HEK293T (cell line): Measurements from ENCODE around the gene CRTAC1.

Experiments used
- CTCF ChIA-PET: fragments of 350-600 bp; formaldehyde crosslinking; extraction: SDS; loops from one replicate; lab custom pipeline; 2021; ENCODE audit warnings: antibody characterized with exemption, inconsistent platforms; lab: Yijun Ruan, JAX
- POLR2A ChIA-PET: fragments of 350-600 bp; formaldehyde crosslinking; extraction: SDS; loops from one replicate; lab custom pipeline; 2020; ENCODE audit warnings: antibody characterized with exemption, inconsistent platforms; lab: Yijun Ruan, JAX
- DNase-seq: peaks from one replicate; pipeline ENCODE4 v3.0.0; 2012; ENCODE audit warnings: mixed read lengths; ENCODE audit errors: extremely low spot score
- ARNT ChIP-seq: fragments of 450-650 bp; IDR thresholded peaks from 2 replicates; pipeline ENCODE4 v1.6.1; 2017; ENCODE audit warnings: mild to moderate bottlenecking
- BHLHE40 ChIP-seq: fragments of 450-650 bp; IDR thresholded peaks from 2 replicates; pipeline ENCODE4 v1.6.1; 2016; ENCODE audit warnings: mild to moderate bottlenecking, moderate library complexity, borderline replicate concordance
- CTBP1 ChIP-seq: fragments of 450-650 bp; IDR thresholded peaks from 2 replicates; pipeline ENCODE4 v1.6.1; 2016; ENCODE audit warnings: borderline replicate concordance
- ELF4 ChIP-seq: fragments of 450-650 bp; IDR thresholded peaks from 2 replicates; pipeline ENCODE4 v1.6.1; 2017; ENCODE audit warnings: antibody characterized with exemption
- FOXA1 ChIP-seq: fragments of 450-650 bp; IDR thresholded peaks from 2 replicates; pipeline ENCODE4 v1.6.1; 2016; ENCODE audit warnings: mild to moderate bottlenecking
- FOXK2 ChIP-seq: fragments of 450-650 bp; IDR thresholded peaks from 2 replicates; pipeline ENCODE4 v1.6.1; 2016; ENCODE audit warnings: mild to moderate bottlenecking
- FOXM1 ChIP-seq: fragments of 450-650 bp; IDR thresholded peaks from 2 replicates; pipeline ENCODE4 v1.6.1; 2017; ENCODE audit warnings: mild to moderate bottlenecking, borderline replicate concordance
- HDGF ChIP-seq: fragments of 450-650 bp; IDR thresholded peaks from 2 replicates; pipeline ENCODE4 v1.6.1; 2017; ENCODE audit warnings: antibody characterized with exemption, borderline replicate concordance
- L3MBTL2 ChIP-seq: fragments of 450-650 bp; conservative IDR thresholded peaks from 2 replicates; pipeline ENCODE4 v1.6.1; 2016; ENCODE audit warnings: mild to moderate bottlenecking
- LEF1 ChIP-seq: fragments of 450-650 bp; IDR thresholded peaks from 2 replicates; pipeline ENCODE4 v1.6.1; 2017; ENCODE audit warnings: mild to moderate bottlenecking, borderline replicate concordance
- NFRKB ChIP-seq: fragments of 450-650 bp; IDR thresholded peaks from 2 replicates; pipeline ENCODE4 v1.6.1; 2016; ENCODE audit warnings: mild to moderate bottlenecking, moderate library complexity
- SP1 ChIP-seq: fragments of 450-650 bp; IDR thresholded peaks from 2 replicates; pipeline ENCODE4 v1.6.1; 2017
- SUZ12 ChIP-seq: fragments of 450-650 bp; IDR thresholded peaks from 2 replicates; pipeline ENCODE4 v1.6.1; 2016; ENCODE audit warnings: mild to moderate bottlenecking
- TARDBP ChIP-seq: fragments of 450-650 bp; IDR thresholded peaks from 2 replicates; pipeline ENCODE4 v1.6.1; 2016
- ZNF384 ChIP-seq: fragments of 450-650 bp; IDR thresholded peaks from 2 replicates; pipeline ENCODE4 v1.6.1; 2016
- TF ChIP-seq, protein P1 (sequence below): fragments of 450-650 bp; IDR thresholded peaks from 2 replicates; pipeline ENCODE4 v1.6.1; 2016

CRTAC1 gene

DNA sequence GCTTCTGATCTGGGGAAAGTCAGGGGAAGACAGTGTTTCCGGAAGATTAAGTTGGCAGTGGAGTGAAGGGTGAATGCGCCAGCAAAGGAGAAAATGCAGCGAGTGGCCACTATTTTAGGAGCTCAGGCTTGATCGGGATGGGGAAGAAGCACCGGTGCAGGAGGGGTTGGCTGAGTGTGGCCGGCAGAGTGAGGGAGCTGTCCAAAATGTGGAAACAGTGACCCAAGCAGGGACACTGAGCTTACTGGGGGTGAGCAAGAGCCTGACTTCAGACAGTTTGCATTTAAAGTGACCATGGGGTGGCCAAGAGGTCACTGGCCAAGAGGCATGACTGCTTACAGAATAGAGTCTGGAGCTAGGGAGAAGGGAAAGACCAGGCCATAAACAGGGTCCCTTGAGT is 101.5 kb downstream of the CRTAC1 start:
- ChIA-PET CTCF (interaction anchor here (1.0 kb wide), 1 partner anchor 112 kb away, joined by 3 read pairs; no protein-coding TSS in a partner anchor), POLR2A (no interaction called here)
- DNase-seq: no peak
- TF ChIP-seq HDGF (no peak), BHLHE40 (no peak), TARDBP (no peak)

DNA sequence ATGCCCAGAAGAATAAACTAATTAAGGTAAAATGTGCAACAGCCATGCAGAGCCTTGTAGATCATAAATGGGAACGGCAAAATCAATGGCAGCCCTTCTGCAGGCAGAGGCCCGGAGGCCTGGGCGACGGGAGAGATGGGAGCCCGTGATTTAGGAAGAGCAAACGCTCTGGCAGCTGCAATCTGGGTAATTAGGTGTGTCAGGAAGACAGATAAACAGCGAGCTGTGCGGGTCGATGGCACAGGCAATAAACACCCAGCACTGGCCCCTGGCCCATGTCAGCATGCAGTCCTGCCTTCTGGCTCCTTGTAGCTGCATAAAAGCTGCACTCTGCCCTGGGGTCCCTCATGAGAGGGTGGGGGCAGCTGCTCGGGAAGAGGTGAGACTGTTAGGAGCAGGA is 102.8 kb downstream of the CRTAC1 start:
- CTCF ChIA-PET: no interaction called here
- TF ChIP-seq ZNF384 (no peak), CTBP1 (no peak), FOXA1 (no peak), ARNT (no peak), LEF1 (no peak), FOXK2 (no peak), SUZ12 (no peak), NFRKB (no peak), TARDBP (no peak), SP1 (no peak), ELF4 (no peak), HDGF (no peak)
- TF ChIP-seq, protein P1, sequence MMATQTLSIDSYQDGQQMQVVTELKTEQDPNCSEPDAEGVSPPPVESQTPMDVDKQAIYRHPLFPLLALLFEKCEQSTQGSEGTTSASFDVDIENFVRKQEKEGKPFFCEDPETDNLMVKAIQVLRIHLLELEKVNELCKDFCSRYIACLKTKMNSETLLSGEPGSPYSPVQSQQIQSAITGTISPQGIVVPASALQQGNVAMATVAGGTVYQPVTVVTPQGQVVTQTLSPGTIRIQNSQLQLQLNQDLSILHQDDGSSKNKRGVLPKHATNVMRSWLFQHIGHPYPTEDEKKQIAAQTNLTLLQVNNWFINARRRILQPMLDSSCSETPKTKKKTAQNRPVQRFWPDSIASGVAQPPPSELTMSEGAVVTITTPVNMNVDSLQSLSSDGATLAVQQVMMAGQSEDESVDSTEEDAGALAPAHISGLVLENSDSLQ: no peak
- no peak for DNase-seq
- POLR2A ChIA-PET: no interaction called here

DNA sequence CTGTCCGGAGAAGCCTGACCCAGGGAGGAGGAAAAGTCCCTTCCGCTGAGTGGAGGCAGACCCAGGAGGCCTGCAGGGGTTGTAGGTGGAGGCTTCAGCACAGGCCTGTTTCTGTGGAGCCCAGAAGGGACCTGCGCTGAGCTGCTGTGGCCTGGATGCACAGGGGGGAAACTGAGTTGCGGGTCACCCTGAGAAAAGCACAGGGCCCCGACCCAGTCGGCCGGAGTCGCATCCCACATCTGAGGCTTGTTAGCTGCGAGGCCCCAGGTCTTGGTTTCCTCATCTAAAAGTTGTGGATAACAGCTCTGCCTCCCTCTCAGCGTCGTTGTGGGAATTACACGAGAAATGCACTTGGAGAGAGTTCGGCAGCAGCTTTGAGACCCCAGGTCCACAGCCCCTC is 104.4 kb downstream of the CRTAC1 start:
- ChIA-PET CTCF (no interaction called here), POLR2A (no interaction called here)
- TF ChIP-seq ZNF384 (no peak), SP1 (no peak), L3MBTL2 (no peak), FOXK2 (no peak), BHLHE40 (no peak), CTBP1 (no peak), NFRKB (no peak), HDGF (no peak), FOXA1 (no peak), ARNT (no peak), SUZ12 (no peak), ELF4 (no peak), TARDBP (no peak), LEF1 (no peak), FOXM1 (no peak)
- TF ChIP-seq, protein P1: no peak
- no peak for DNase-seq

GRCh38 chr10:97925308-97925938 is 105.0 kb downstream of the CRTAC1 start:
- TF ChIP-seq L3MBTL2 (no peak), ARNT (no peak), HDGF (no peak), SUZ12 (no peak), NFRKB (no peak), ELF4 (no peak), SP1 (no peak), FOXA1 (no peak), TARDBP (no peak), FOXM1 (no peak)
- TF ChIP-seq, protein P1: no peak
- ChIA-PET CTCF (interaction anchor here (1.0 kb wide), 1 partner anchor 116 kb away, joined by 4 read pairs; no protein-coding TSS in a partner anchor), POLR2A (no interaction called here)
- no peak for DNase-seq

DNA sequence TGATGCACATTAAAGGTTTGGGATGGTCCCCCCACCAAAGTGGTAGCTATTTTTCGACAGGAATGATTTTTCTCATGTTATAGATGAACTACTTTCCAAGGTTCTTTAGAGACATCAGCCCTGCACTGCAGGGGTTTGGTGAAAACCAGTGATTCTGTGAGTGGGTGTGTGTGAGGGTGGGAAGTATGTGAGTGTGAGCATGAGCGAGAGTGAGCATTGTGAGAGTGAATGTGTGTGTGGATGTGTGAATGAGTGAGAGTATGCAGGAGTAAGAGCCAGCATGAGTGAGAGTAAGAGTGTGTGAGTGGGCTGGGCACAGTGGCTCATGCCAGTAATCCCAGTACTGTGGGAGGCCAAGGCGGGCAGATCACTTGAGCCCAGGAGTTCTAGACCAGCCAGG is 105.7 kb downstream of the CRTAC1 start:
- no peak for TF ChIP-seq CTBP1
- TF ChIP-seq FOXA1: no peak
- no peak for TF ChIP-seq SUZ12
- no peak for TF ChIP-seq SP1
- no peak for TF ChIP-seq L3MBTL2
- no peak for TF ChIP-seq NFRKB
- no peak for TF ChIP-seq ARNT
- TF ChIP-seq BHLHE40: no peak
- TF ChIP-seq ZNF384: no peak
- TF ChIP-seq, protein P1: no peak
- TF ChIP-seq ELF4: no peak
- TF ChIP-seq FOXM1: no peak
- no peak for DNase-seq
- CTCF ChIA-PET: interaction anchor here (0.6 to 1.3 kb wide), 3 partner anchors 104 to 389 kb away, joined by 3 to 5 read pairs (median 4); no protein-coding TSS in a partner anchor
- POLR2A ChIA-PET: no interaction called here

DNA sequence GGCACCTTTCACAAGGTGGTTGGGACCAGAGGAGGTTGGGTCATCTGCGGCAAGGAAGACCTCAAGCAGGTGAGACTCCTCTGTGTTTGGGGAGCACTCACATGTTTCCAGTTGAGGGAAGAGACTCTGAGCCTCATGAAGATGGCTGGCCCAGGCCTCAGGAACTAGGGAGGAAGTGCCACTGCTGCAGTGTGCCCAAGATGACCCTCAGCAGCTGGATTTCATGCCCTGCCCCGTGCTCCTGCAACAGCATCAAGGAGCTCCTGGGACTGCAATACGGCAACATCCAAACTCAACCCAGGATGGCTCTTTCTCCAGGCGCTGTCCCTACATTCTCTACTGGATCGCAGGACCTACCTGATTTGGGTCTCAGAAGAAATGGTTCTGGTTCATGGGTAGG is 106.9 kb downstream of the CRTAC1 start:
- TF ChIP-seq FOXM1 (no peak), SUZ12 (no peak), FOXA1 (no peak), BHLHE40 (no peak)
- POLR2A ChIA-PET: no interaction called here
- no peak for DNase-seq
- CTCF ChIA-PET: interaction anchor here (1.0 to 1.3 kb wide), 2 partner anchors 8 to 105 kb away, joined by 3 to 5 read pairs; no protein-coding TSS in a partner anchor
